Parathyroid adenoma (tissue), 2 donors: ENCODE results near the gene EIF4E3.

ENCODE experiments used
- H2AFZ ChIP-seq: fragments of 300-600 bp; sonication (generic); one replicate; pipeline ENCODE4 v1.7.0; 2017; ENCODE audit warnings: antibody characterized with exemption, mild to moderate bottlenecking
- H3K27ac ChIP-seq: fragments of 300-600 bp; sonication (generic); one replicate; pipeline ENCODE4 v1.7.0; 2017
- H3K27me3 ChIP-seq: fragments of 300-600 bp; sonication (generic); one replicate; pipeline ENCODE4 v1.7.0; 2017; ENCODE audit warnings: low read length; ENCODE audit not compliant: control insufficient read depth, insufficient read depth
- H3K36me3 ChIP-seq: fragments of 300-600 bp; sonication (generic); one replicate; pipeline ENCODE4 v1.7.0; 2017; ENCODE audit warnings: low read length; ENCODE audit not compliant: control insufficient read depth, insufficient read depth
- H3K4me1 ChIP-seq: fragments of 300-600 bp; sonication (generic); one replicate; pipeline ENCODE4 v1.7.0; 2017; ENCODE audit warnings: control low read depth
- H3K4me2 ChIP-seq: fragments of 300-600 bp; sonication (generic); one replicate; pipeline ENCODE4 v1.7.0; 2017; ENCODE audit warnings: low read length
- H3K4me3 ChIP-seq: fragments of 300-600 bp; sonication (generic); one replicate; pipeline ENCODE4 v1.7.0; 2017; ENCODE audit warnings: low read depth, low read length
- H3K79me2 ChIP-seq: fragments of 300-600 bp; sonication (generic); one replicate; pipeline ENCODE4 v1.7.0; 2017; ENCODE audit warnings: control low read depth
- H3K9ac ChIP-seq: fragments of 300-600 bp; sonication (generic); one replicate; pipeline ENCODE4 v1.7.0; 2017; ENCODE audit warnings: mild to moderate bottlenecking
- H3K9me3 ChIP-seq: fragments of 300-600 bp; sonication (generic); one replicate; pipeline ENCODE4 v1.7.0; 2017; ENCODE audit warnings: low read length; ENCODE audit not compliant: control insufficient read depth
- TF ChIP-seq, protein P1 (sequence below): fragments of 300-600 bp; sonication (generic); IDR thresholded peaks from one replicate; pipeline ENCODE4 v1.7.0; 2017; ENCODE audit warnings: antibody characterized with exemption, mild to moderate bottlenecking
- donor health status: primary hyperparathyroidism.

EIF4E3 gene

DNA sequence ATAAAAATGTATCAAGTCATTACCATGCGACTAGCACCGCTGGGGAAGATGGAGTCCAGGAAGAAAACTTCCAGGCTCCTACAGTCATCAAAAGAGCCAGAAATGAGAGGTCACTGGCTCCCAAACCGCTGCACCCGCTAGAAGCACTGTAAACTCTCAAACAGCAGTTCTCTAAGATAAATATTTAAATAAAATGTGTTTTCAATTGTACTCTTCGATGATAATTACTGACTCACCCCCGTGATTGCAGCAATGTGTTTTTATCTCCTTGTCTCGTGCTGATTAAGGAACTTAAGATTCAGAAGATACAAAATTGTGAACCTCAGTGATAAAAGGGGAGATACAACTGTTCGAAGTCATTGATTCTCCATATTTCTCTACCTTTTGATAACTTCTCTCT lies 95.9 kb downstream of the EIF4E3 start:
- H3K9ac ChIP-seq, result no peak overlapping the region
- H3K4me1 ChIP-seq, result no peaks in the 10 kb centered on the region
- no peak overlapping the region for H3K27ac ChIP-seq
- H3K4me3 ChIP-seq, result no peak overlapping the region
- H3K4me2 ChIP-seq, result no peak overlapping the region
- H3K9me3 ChIP-seq, result no peaks in the 10 kb centered on the region
- no peaks in the 10 kb centered on the region for H3K36me3 ChIP-seq
- TF ChIP-seq, protein P1, sequence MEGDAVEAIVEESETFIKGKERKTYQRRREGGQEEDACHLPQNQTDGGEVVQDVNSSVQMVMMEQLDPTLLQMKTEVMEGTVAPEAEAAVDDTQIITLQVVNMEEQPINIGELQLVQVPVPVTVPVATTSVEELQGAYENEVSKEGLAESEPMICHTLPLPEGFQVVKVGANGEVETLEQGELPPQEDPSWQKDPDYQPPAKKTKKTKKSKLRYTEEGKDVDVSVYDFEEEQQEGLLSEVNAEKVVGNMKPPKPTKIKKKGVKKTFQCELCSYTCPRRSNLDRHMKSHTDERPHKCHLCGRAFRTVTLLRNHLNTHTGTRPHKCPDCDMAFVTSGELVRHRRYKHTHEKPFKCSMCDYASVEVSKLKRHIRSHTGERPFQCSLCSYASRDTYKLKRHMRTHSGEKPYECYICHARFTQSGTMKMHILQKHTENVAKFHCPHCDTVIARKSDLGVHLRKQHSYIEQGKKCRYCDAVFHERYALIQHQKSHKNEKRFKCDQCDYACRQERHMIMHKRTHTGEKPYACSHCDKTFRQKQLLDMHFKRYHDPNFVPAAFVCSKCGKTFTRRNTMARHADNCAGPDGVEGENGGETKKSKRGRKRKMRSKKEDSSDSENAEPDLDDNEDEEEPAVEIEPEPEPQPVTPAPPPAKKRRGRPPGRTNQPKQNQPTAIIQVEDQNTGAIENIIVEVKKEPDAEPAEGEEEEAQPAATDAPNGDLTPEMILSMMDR, result no peak
- H3K79me2 ChIP-seq, result no peaks in the 10 kb centered on the region
- no peaks in the 10 kb centered on the region for H3K27me3 ChIP-seq
- no peak overlapping the region for H2AFZ ChIP-seq

DNA sequence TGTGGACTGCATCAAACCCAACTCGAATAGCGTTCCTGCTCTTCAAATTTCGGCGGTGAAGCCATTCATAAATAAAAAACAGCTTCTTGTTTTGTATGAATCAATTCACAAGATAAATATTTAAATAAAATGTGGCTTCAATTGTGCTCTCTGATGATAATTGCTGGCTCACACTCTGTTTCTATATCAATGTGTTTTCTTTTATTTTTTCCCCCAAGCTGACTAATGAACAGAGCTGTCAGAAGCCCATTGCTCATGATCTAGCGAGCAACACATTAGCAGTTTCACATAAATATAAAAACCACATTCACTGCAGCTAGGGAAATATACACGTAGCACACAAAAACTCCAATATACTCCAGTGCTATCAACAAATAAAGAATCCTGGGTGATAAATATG lies 96.7 kb downstream of the EIF4E3 start:
- no peak overlapping the region for H2AFZ ChIP-seq
- H3K27me3 ChIP-seq, result no peaks in the 10 kb centered on the region
- no peak overlapping the region for H3K27ac ChIP-seq
- H3K9ac ChIP-seq, result no peak overlapping the region
- no peak overlapping the region for H3K4me3 ChIP-seq
- H3K9me3 ChIP-seq, result no peaks in the 10 kb centered on the region
- no peaks in the 10 kb centered on the region for H3K36me3 ChIP-seq
- TF ChIP-seq, protein P1, result no peak
- H3K4me2 ChIP-seq, result no peak overlapping the region
- H3K4me1 ChIP-seq, result no peaks in the 10 kb centered on the region
- H3K79me2 ChIP-seq, result no peaks in the 10 kb centered on the region

- H3K27ac ChIP-seq, result no peak overlapping the region
- H3K4me3 ChIP-seq, result no peak overlapping the region
- no peak overlapping the region for H2AFZ ChIP-seq
- no peak overlapping the region for H3K9ac ChIP-seq
- no peak overlapping the region for H3K4me2 ChIP-seq
- H3K79me2 ChIP-seq, result no peaks in the 10 kb centered on the region
- H3K36me3 ChIP-seq, result no peaks in the 10 kb centered on the region
- no peaks in the 10 kb centered on the region for H3K9me3 ChIP-seq
- H3K27me3 ChIP-seq, result no peaks in the 10 kb centered on the region
- TF ChIP-seq, protein P1, result no peak
- H3K4me1 ChIP-seq, result no peaks in the 10 kb centered on the region
Observed at GRCh38 chr3:71625676-71626075, 99.5 kb downstream of the EIF4E3 start.
